HG02610 (cell line): ENCODE data around the gene TBX2.

Experiments used
- ATAC-seq: cut with Tn5 transposase; IDR thresholded peaks from one replicate; pipeline ENCODE4 v1.9.1; 2021; ENCODE audit warnings: mild to moderate bottlenecking, moderate library complexity; ENCODE audit not compliant: unreplicated experiment

TBX2 gene

GRCh38 chr17:61450641-61451537 lies 51.2 kb downstream of the TBX2 start:
- no peak for ATAC-seq

GRCh38 chr17:61451538-61452300 lies 52.1 kb downstream of the TBX2 start:
- ATAC-seq, result no peak

GRCh38 chr17:61452301-61453290 lies 53.0 kb downstream of the TBX2 start, which contains the start of gene TBX4:
TBX4 (plus strand) TSS chr17:61452422; CDS start chr17:61456491, 4,069 bp downstream.
- ATAC-seq, result no peak

- ATAC-seq, result no peak
These were observed 54.1 kb downstream of the TBX2 start for GRCh38 chr17:61453566-61454380.

GRCh38 chr17:61454381-61455323 lies 55.0 kb downstream of the TBX2 start:
- no peak for ATAC-seq

- no peak for ATAC-seq
These were observed 55.8 kb downstream of the TBX2 start for GRCh38 chr17:61455324-61456060.

- ATAC-seq, result no peak
These were observed 56.5 kb downstream of the TBX2 start for GRCh38 chr17:61456061-61456681.

GRCh38 chr17:61456688-61457225 lies 57.1 kb downstream of the TBX2 start:
- ATAC-seq, result no peak

GRCh38 chr17:61457226-61457983 lies 57.8 kb downstream of the TBX2 start:
- ATAC-seq, result no peak

- no peak for ATAC-seq
These were observed 58.4 kb downstream of the TBX2 start for GRCh38 chr17:61458000-61458399.

- ATAC-seq, result no peak
These were observed 58.9 kb downstream of the TBX2 start for GRCh38 chr17:61458421-61459141.
